GM11168 (cell line): ENCODE measurements around the gene FAM72A.
"Not testable (repeated sequence)": the region's sequence is repeated elsewhere in the genome, so short reads cannot be mapped to it uniquely, and the experiment has no call there.

Experiments used
- in situ Hi-C: fragments of 300-500 bp; cut with MboI; formaldehyde crosslinking; loops from one replicate; pipeline ENCODE4 v1.12.0; 2022; ENCODE audit warnings: low sequenced_read_pairs; ENCODE audit not compliant: unreplicated experiment

FAM72A gene

DNA sequence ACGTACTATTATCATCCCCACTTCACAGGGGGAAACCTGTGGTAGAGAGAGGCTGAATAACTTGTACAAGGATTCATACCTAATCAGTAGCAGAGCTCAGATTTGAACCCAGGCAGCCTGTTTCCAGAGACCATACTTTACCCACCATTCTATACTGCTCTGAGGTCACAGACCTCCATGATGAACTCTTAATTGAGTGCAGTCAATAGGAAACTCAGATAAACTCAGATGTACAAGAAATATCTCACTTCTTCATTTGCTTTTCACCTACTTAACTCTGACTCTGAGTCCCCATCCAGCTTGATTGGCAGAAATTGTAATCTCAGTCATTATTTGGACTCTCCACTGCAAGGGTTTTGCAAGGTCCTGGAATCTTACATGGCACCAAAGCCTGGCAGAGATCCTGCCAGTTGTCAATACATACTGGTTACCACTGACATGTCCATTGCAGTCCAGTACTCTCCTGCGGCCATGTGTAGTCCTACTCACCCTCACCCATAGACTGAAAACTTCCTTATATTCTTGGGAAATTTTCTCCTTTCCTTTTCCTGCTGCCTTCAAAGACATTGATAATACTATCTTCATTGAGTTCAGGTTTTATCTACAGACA lies 29.4 kb downstream of the FAM72A start:
- in situ Hi-C loops: not testable (repeated sequence)

DNA sequence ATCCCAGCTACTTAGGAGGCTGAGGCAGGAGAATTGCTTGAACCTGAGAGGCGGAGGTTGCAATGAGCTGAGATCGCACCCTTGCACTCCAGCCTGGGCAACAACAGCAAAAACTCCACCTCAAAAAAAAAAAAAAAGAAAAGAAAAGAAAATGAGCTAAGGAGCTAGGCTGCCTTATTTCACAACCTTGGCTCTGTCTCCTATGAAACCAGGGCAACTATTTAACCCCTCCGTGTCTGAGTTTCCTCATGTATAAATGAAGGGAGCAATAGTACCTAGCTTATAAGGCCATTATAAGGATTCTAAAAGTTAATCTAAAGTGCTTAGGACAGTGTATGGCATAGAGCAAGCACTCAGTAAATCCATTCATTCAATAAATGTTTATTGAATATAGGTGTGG lies 32.8 kb downstream of the FAM72A start:
- in situ Hi-C loops: not testable (repeated sequence)

DNA sequence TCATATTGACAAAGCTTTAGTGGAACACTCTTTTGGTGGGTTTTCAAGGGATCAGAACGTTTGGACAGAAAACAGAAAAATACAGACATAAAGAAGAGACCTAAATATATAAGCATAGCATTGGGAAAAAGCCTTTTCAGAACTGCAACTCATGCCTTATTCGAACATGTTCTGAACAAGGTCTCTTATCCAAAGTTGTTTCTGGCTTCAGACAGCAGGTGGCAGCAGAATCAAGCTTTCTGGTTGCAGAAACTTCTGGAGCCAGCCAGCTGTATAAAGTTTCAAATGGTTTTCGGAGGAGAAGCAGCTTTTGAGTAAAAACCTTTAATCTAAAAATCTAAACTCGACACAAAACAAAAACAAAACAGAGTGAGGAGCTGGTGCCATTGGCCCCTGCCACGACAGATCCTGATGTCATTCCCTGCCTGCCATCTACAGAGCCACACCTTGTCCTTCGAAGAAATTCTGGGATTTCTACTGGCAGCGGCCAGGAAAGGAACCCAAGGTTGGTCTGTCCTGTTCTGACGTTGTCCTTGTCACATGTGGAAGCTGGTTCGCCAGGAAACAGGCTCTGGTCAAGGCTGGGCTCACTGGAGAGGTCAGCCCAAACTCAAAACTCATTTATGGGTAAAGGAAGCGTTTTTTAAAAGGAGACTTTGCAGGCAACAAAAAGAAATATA lies 35.1 kb downstream of the FAM72A start:
- in situ Hi-C loops: not testable (repeated sequence)

DNA sequence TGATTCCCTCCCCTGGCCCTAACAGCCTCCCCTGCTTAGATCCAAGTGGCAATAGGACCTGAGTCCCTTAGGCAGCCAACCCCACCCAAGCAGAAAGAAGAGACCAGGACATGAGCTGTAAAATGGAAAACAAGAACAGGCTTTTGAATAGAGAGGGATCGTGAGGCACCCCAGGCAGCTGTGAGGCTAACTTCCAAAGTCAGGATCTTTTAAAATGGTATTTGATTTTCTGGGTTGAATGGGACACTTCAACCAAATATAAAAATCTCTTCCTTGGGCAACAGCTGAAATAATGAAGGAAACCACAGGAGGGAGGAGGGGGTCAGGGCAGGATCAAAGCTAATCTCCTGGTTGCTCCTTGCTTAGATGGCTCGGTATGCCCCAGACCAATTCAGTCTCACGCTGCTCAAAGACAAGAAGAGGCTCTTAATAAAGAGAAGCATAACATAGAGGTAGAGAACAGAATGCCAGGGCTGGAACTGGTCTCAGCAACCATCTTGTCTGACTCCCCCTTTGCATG lies 56.8 kb downstream of the FAM72A start:
- in situ Hi-C loops: no loop called here

DNA sequence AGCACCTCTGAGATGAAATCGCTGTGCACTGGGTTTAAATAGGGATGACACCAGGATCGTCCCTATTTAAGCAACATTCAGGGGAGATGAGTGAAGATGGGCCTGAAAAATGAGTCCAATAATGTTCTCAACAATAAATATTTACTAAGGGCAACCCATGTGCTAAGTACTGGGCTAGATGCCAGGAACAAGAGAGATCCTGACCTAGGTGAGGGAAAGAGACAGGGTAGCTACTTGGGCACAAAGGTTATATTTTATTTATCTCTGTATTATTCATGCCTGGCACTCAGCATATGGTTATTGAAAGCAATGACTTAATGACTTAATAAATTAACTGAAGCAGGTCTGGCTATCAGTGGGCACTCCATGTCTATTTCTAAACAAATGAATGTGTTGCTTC lies 58.0 kb downstream of the FAM72A start:
- in situ Hi-C loops: no loop called here

DNA sequence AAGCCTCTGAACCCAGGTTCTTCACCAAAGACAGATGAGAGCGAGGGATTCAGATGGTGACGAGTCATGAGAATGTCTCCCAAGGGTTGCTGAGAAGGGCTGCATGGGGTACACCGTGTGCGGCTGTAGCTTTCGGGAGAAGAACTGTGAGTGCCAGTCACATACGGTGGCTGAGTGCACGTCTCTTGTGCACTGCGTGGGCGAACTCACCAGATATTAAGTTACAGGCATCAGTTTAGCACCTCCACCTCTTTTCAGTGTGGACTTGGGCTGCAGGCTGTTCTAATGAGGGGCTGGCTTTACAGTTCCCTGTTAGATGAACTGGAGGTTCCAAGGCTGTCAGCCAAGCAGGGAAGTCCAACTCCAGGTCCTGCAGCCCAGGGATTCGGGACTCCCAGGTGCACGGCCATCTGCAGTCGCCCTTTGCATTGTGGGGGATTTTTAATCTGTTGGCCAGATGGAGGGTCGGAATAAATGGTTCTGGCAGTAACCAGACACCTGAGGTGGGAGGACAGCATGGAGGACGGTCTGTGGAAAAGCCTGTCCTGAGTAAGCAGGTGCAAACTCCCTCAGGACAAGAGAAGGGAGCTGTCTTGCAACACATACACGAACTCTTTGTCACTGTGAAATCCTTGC lies 59.0 kb downstream of the FAM72A start:
- in situ Hi-C loops: no loop called here

DNA sequence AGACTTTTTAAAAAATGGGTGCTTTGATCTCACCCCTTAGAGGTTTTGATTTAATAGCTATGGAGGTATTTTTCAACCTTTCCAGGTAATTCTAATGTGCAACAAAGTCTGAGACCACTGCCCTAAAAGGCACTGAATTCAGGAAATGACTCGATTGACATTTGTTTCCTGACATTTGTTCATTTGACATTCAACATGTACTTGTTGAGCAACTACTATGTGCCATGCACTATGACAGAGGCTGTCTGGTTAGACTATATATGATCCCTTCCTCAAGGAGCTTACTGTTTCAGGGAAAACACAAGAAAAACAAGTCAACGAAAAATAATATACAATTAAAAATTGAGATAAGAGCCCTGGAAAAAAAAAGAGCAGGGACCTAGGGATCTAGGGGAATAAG lies 59.9 kb downstream of the FAM72A start:
- in situ Hi-C loops: no loop called here

DNA sequence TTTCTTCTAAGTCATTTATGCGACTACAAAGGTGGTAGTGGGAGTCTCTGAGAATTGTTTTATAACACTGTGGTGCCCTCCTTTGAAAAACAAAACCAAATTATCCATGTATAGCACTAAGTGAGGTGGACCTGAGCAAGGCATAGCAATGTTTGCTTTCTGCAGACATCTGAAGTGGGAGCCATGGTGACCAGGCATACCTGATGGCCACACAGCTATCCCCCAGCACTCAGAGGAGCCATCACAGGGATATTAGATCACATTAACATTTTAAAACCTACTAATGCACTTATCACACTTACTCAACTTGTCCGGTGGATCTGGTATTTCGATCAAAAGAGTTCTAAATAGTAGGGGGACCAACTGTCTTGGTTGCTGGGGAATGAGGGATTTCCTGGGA lies 60.6 kb downstream of the FAM72A start:
- in situ Hi-C loops: no loop called here

DNA sequence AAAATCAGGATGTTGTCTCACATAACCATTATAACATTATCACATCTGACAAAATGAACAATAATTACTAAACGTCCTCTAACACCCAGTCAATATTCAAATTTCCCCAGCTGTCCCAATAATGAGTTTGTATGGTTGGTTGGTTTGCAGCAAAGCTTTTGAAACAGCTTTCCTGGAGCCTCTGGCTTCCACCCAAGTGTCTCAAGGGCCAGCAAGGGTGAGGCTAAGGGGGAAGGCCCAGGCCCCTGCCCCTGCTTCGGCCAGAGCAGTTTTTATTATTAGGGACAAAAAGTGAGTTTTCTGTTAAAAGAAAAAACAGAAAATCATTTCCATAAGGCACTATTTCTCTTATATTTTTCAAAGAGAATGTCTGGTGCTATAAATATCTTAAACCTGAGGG lies 66.4 kb downstream of the FAM72A start:
- in situ Hi-C loops: no loop called here
